ENCODE data around the gene FREY1.

DNA sequence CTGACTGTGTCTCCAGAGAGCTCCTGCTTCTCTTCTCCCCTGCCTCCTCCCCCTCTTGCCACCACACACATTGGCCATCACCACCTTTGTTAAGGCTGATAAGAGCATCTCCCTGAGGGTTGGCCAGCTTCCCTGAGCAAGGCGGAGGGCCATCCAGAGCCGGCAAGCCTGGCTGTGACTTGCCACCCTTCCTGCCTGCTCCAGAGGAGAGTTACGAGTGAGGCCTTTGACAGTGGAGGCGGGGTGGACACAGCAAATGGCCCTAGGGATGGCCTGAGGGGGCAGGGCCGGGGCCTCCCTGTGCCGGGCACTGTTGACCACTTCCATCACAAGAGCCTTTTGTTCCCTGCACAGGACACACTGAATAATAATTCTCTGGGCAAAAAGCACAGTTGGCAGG lies 5.4 kb downstream of the FREY1 start:
- TF ChIP-seq, protein P1, sequence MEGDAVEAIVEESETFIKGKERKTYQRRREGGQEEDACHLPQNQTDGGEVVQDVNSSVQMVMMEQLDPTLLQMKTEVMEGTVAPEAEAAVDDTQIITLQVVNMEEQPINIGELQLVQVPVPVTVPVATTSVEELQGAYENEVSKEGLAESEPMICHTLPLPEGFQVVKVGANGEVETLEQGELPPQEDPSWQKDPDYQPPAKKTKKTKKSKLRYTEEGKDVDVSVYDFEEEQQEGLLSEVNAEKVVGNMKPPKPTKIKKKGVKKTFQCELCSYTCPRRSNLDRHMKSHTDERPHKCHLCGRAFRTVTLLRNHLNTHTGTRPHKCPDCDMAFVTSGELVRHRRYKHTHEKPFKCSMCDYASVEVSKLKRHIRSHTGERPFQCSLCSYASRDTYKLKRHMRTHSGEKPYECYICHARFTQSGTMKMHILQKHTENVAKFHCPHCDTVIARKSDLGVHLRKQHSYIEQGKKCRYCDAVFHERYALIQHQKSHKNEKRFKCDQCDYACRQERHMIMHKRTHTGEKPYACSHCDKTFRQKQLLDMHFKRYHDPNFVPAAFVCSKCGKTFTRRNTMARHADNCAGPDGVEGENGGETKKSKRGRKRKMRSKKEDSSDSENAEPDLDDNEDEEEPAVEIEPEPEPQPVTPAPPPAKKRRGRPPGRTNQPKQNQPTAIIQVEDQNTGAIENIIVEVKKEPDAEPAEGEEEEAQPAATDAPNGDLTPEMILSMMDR (IDR thresholded peaks at IDR 0.05; ENCODE audit: insufficient read depth, low read length) = no peak
- TF ChIP-seq, protein P2, sequence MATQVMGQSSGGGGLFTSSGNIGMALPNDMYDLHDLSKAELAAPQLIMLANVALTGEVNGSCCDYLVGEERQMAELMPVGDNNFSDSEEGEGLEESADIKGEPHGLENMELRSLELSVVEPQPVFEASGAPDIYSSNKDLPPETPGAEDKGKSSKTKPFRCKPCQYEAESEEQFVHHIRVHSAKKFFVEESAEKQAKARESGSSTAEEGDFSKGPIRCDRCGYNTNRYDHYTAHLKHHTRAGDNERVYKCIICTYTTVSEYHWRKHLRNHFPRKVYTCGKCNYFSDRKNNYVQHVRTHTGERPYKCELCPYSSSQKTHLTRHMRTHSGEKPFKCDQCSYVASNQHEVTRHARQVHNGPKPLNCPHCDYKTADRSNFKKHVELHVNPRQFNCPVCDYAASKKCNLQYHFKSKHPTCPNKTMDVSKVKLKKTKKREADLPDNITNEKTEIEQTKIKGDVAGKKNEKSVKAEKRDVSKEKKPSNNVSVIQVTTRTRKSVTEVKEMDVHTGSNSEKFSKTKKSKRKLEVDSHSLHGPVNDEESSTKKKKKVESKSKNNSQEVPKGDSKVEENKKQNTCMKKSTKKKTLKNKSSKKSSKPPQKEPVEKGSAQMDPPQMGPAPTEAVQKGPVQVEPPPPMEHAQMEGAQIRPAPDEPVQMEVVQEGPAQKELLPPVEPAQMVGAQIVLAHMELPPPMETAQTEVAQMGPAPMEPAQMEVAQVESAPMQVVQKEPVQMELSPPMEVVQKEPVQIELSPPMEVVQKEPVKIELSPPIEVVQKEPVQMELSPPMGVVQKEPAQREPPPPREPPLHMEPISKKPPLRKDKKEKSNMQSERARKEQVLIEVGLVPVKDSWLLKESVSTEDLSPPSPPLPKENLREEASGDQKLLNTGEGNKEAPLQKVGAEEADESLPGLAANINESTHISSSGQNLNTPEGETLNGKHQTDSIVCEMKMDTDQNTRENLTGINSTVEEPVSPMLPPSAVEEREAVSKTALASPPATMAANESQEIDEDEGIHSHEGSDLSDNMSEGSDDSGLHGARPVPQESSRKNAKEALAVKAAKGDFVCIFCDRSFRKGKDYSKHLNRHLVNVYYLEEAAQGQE (IDR thresholded peaks at IDR 0.05; ENCODE audit: insufficient replicate concordance, low read depth) = no peak
- no peak for TF ChIP-seq POLR2AphosphoS5 (IDR thresholded peaks at IDR 0.05; ENCODE audit: low read depth)
